Spleen (tissue), 11 donors: ENCODE data around the gene MEMO1. TPM values are rescaled to one million over a fixed set of nuclear protein-coding genes. Genes with fewer than 3 reads are reported as not detected.
"Not testable (repeated sequence)": the region's sequence is repeated elsewhere in the genome, so short reads cannot be mapped to it uniquely, and the experiment has no call there.

ENCODE experiments used
- DNase-seq: peaks from one replicate; pipeline ENCODE4 v3.0.0-alpha.2; 2020
- H3K27ac ChIP-seq, 8 donors: fragments of 200-600 bp; sonication (generic) in 7 of 8; 1 replicate in 4 of 8; 2 replicates in 4 of 8; pipeline versions ENCODE4 v1.5.0 to v1.8.0; 2016 to 2021; ENCODE audit warnings: inconsistent platforms in 4 of 8, mild to moderate bottlenecking in 4 of 8, moderate library complexity in 1 of 8
- H3K27me3 ChIP-seq, 7 donors: fragments of 200-600 bp; sonication (generic) in 6 of 7; replicated peaks in 1 of 7; 1 replicate in 4 of 7; 2 replicates in 3 of 7; pipeline versions ENCODE4 v1.5.0 to v1.8.0; 2016 to 2021; ENCODE audit warnings: inconsistent platforms in 3 of 7, mild to moderate bottlenecking in 1 of 7
- H3K36me3 ChIP-seq, 6 donors: fragments of 200-600 bp; sonication (generic) in 5 of 6; 1 replicate in 4 of 6; 2 replicates in 2 of 6; pipeline versions ENCODE4 v1.5.0 to v1.8.0; 2016 to 2021; ENCODE audit warnings: inconsistent platforms in 2 of 6
- H3K4me1 ChIP-seq, 6 donors: fragments of 200-600 bp; sonication (generic) in 5 of 6; 1 replicate in 3 of 6; 2 replicates in 3 of 6; pipeline versions ENCODE4 v1.5.0 to v1.8.0; 2016 to 2021; ENCODE audit warnings: inconsistent platforms in 3 of 6
- H3K4me3 ChIP-seq, 8 donors: fragments of 200-600 bp; sonication (generic) in 7 of 8; 1 replicate in 4 of 8; 2 replicates in 4 of 8; pipeline versions ENCODE4 v1.5.0 to v1.8.0; 2016 to 2021; ENCODE audit warnings: inconsistent platforms in 4 of 8, mild to moderate bottlenecking in 4 of 8, moderate library complexity in 2 of 8
- H3K9me3 ChIP-seq, 8 donors: fragments of 200-600 bp; sonication (generic) in 7 of 8; 1 replicate in 4 of 8; 2 replicates in 4 of 8; pipeline versions ENCODE4 v1.5.0 to v1.8.0; 2016 to 2021; ENCODE audit warnings: inconsistent platforms in 4 of 8
- POLR2A ChIP-seq, 3 donors: fragments of 450-650 bp; IDR thresholded peaks; one replicate each; pipeline ENCODE4 v1.5.1; 2017; ENCODE audit warnings: antibody characterized with exemption in 3 of 3, mild to moderate bottlenecking in 1 of 3
- POLR2AphosphoS5 ChIP-seq, 3 donors: sonication (generic); formaldehyde crosslinking; IDR thresholded peaks; one replicate each; pipeline ENCODE4 v1.5.1; 2017; ENCODE audit warnings: antibody characterized with exemption in 3 of 3
- WGBS, 5 donors: extraction: QIAGEN DNeasy Blood & Tissue Kit in 3 of 5; methylation state at CpG; one replicate each; pipeline versions ENCODE4 v1.1.5 to v1.1.7; 2013 to 2018; 5-methylcytosine and 5-hydroxymethylcytosine counted together
- intact Hi-C: fragments of 100-400 bp; cut with DNase I; formaldehyde crosslinking; loops from one replicate; pipeline ENCODE4 v1.15.0; 2023; ENCODE audit warnings: low total_unique reads
- polyA plus RNA-seq, 3 donors: library from polyadenylated mRNA; stranded (reverse); fragments of 200-250 nt; gene quantifications; one replicate each; pipeline ENCODE4 v1.2.1, GENCODE V29; 2013
- total RNA-seq, 7 donors: library from RNA; depleted of rRNA in 3 of 7; stranded (reverse); fragments of >200 nt in 3 of 7; fragmentation: NEBNext Ultra II Directional in 4 of 7; extraction: Animal tissue kit (Norgen Biotek cat#: 25700) in 4 of 7; gene quantifications; one replicate each; pipeline versions ENCODE4 v1.1.0 to v1.2.1, GENCODE V29; 2016 to 2021
- TF ChIP-seq, protein P1 (sequence below), 11 experiments: fragments of 200-600 bp in 7 of 11; fragments of 450-650 bp in 4 of 11; sonication (generic) in 4 of 11; IDR thresholded peaks in 8 of 11; conservative IDR thresholded peaks in 3 of 11; 1 replicate in 7 of 11; 2 replicates in 4 of 11; pipeline versions ENCODE4 v1.4.0 to v1.8.0; 2016 to 2021; ENCODE audit warnings: antibody characterized with exemption in 11 of 11, inconsistent platforms in 4 of 11, mild to moderate bottlenecking in 1 of 11
- donor health status: healthy with polysubstance abuse.
- donor health status: DM: no; HTN: no; CAD: no; lungs with moderate emphysema.
- donor health status: DM: no; HTN: no; CAD: no.
- donor health status: Bipolar disorder and iron deficiency.
- donor health status: healthy.
- donor health status: DM: no; HTN: no; CAD: no.
- donor health status: DM: yes; HTN: yes; CAD: no.

The MEMO1 gene
- total and polyA plus RNA-seq, 10 donors, result 26.9 to 55.7 (median 40.6) TPM

DNA sequence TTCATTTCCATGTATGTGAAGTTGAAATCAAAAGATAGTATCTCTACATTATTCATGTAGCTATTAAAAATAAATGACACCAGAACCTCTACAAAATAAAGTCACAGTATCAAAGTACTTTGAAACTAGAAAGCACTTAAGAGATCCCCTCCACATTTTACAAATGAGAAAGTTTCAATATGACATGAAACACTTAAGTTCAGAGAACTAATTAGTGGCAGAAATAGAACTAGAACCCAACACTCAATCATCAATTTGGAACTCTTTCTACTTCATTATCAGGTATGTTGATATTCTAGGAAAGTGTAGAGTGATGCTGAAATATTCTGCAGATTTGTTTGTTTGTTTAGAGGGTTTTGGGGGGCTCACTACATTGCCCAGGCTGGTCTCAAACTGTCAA lies 145.6 kb downstream of the MEMO1 start:
- H3K36me3 ChIP-seq, result peaks cover 0 to 33% (median 8%) of the 10 kb centered on the region in 6 donors
- DNase-seq, result no peak
- intact Hi-C loops, result no loop called here
- H3K9me3 ChIP-seq, result no peaks in the 10 kb centered on the region
- no peak overlapping the region for H3K4me3 ChIP-seq
- no peaks in the 10 kb centered on the region for H3K4me1 ChIP-seq
- H3K27ac ChIP-seq, result no peak overlapping the region
- TF ChIP-seq POLR2A (IDR thresholded peaks at IDR 0.05) (no peak), POLR2AphosphoS5 (IDR thresholded peaks at IDR 0.05) (no peak)
- TF ChIP-seq, protein P1, sequence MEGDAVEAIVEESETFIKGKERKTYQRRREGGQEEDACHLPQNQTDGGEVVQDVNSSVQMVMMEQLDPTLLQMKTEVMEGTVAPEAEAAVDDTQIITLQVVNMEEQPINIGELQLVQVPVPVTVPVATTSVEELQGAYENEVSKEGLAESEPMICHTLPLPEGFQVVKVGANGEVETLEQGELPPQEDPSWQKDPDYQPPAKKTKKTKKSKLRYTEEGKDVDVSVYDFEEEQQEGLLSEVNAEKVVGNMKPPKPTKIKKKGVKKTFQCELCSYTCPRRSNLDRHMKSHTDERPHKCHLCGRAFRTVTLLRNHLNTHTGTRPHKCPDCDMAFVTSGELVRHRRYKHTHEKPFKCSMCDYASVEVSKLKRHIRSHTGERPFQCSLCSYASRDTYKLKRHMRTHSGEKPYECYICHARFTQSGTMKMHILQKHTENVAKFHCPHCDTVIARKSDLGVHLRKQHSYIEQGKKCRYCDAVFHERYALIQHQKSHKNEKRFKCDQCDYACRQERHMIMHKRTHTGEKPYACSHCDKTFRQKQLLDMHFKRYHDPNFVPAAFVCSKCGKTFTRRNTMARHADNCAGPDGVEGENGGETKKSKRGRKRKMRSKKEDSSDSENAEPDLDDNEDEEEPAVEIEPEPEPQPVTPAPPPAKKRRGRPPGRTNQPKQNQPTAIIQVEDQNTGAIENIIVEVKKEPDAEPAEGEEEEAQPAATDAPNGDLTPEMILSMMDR (IDR thresholded peaks at IDR 0.05 in 8 of 11, conservative IDR thresholded peaks at IDR 0.05 in 3 of 11), result no peak
- H3K27me3 ChIP-seq, result no peaks in the 10 kb centered on the region

DNA sequence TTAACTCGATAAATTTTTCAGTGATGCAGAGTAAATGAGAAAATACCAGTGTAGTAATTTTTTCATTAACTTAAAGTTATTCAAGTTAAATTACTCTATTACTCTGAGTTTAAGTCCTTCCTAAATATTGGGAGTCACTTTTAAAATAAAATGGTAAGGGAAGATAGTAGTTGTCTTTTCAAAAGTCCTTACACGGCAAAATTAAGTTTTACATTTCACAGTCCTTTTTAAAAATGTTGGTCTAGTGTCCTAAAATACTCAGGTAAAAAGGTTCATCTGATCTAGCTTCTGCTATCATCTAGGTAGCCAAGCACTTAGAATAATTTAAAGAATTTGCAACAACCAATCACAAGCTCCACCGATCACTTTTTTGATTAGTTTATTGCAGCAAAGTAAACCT lies 146.9 kb downstream of the MEMO1 start:
- no peak for TF ChIP-seq POLR2A (IDR thresholded peaks at IDR 0.05)
- TF ChIP-seq POLR2AphosphoS5 (IDR thresholded peaks at IDR 0.05), result no peak
- TF ChIP-seq, protein P1 (IDR thresholded peaks at IDR 0.05 in 8 of 11, conservative IDR thresholded peaks at IDR 0.05 in 3 of 11), result no peak
- 96 to 100% (median 97%) methylated on average over 3 of the region's 3 CpGs for WGBS, 5 donors
- Histone ChIP-seq H3K4me1 (no peaks in the 10 kb centered on the region), H3K4me3 (no peak overlapping the region), H3K27me3 (no peaks in the 10 kb centered on the region), H3K36me3 (peaks cover 0 to 29% (median 8%) of the 10 kb centered on the region in 6 donors), H3K9me3 (no peaks in the 10 kb centered on the region), H3K27ac (no peak overlapping the region)
- no peak for DNase-seq
- intact Hi-C loops, result no loop called here

DNA sequence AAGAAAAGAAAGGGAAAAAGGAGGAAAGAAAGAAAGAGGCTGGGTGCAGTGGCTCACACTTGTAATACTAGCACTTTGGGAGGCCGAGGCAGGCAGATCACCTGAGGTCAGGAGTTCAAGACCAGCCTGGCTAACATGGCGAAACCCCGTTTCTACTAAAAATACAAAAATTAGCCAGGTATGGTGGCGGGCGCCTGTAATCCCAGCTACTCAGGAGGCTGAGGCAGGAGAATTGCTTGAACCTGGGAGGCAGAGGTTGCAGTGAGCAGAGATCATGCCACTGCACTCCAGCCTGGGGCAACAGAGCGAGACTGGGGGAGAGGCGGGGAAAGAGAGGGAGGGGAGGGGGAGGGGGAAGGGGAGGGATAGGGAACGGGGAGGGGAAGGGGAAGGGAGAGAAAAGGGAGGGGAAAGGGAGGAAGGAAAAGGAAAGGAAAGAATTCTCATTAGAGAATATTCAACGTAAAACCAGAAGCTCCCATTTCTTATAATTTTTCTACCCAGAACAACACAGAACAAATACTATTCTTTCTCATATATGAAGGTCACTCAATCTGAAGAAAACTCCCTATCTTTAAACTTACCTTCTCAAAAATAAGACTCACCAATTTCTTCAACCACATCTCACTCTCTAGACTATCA lies 147.7 kb downstream of the MEMO1 start:
- H3K9me3 ChIP-seq, H3K4me1 ChIP-seq, H3K27ac ChIP-seq, DNase-seq, H3K4me3 ChIP-seq, intact Hi-C loops, H3K27me3 ChIP-seq: not testable (repeated sequence)
- 92 to 95% (median 93%) methylated on average over 7 to 9 of the region's 9 CpGs for WGBS, 5 donors
- H3K36me3 ChIP-seq, result peaks cover 0 to 22% (median 8%) of the 10 kb centered on the region in 6 donors

DNA sequence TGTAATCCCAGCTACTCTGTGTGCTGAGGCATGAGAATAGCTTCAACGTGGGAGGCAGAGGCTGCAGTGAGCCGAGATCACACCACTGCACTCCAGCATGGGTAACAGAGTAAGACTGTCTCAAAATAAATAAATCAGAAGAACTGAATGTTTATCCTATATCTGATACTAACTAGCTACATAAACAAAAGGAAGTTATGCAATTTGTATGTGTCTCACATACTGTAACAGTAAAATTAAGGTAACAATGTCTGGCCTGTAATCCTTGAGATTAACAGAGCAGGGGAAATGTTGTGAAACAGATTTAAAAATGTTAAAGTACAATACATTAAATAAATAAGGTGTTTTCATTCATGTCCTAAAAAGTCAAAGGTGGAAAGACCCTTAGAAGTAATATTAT lies 150.8 kb downstream of the MEMO1 start:
- no peaks in the 10 kb centered on the region for H3K4me1 ChIP-seq
- DNase-seq, result no peak
- WGBS, 5 donors, result 95 to 100% (median 96%) methylated on average over 2 of the region's 2 CpGs

More for the DNA sequence above, 150.8 kb downstream of the MEMO1 start:
- TF ChIP-seq, protein P1 (IDR thresholded peaks at IDR 0.05 in 8 of 11, conservative IDR thresholded peaks at IDR 0.05 in 3 of 11), result no peak
- TF ChIP-seq POLR2A (IDR thresholded peaks at IDR 0.05) (no peak), POLR2AphosphoS5 (IDR thresholded peaks at IDR 0.05) (no peak)
- Histone ChIP-seq H3K27me3 (no peaks in the 10 kb centered on the region), H3K4me3 (no peak overlapping the region), H3K27ac (no peak overlapping the region), H3K9me3 (no peaks in the 10 kb centered on the region), H3K36me3 (peaks cover 0 to 14% (median 8%) of the 10 kb centered on the region in 6 donors)
- intact Hi-C loops, result no loop called here
